T-helper 2 cell treated with Interferon-gamma antibody and Interleukin-4, amounts not matched to agents 100 ng/mL and 5 ng/mL, for 36 hours (primary cell): Measurements from ENCODE around the gene MRPL20. TPM values are rescaled to one million over a fixed set of nuclear protein-coding genes. Genes with fewer than 3 reads are reported as not detected.

Source experiments
- intact Hi-C: fragments of 100-400 bp; cut with micrococcal nuclease; formaldehyde crosslinking; loops from one replicate; pipeline ENCODE4 v1.15.1; 2023
- total RNA-seq: library from RNA; stranded (reverse); gene quantifications from 2 replicates; pipeline ENCODE4 v1.2.3, GENCODE V29; 2022

MRPL20 gene
- total RNA-seq, 1 donor from 2014 or later, result 123 TPM

DNA sequence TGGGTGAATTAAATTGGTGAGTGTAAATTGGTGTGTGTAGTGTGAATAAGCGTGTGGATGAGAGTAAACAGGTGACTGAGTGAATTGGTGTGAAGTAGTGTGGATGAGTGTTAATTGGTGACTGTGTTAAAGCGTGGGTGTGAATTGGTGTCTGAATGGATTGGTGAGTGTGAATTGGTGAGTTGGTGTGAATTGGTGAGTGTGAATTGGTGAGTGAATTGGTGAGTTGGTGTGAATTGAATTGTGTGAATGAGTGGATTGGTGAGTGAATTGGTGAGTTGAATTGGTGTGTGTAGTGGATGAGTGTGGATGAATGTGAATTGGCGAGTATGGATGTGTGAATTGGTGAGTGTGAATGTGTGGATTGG is 40.4 kb downstream of the MRPL20 start:
- intact Hi-C loops, result no loop called here

DNA sequence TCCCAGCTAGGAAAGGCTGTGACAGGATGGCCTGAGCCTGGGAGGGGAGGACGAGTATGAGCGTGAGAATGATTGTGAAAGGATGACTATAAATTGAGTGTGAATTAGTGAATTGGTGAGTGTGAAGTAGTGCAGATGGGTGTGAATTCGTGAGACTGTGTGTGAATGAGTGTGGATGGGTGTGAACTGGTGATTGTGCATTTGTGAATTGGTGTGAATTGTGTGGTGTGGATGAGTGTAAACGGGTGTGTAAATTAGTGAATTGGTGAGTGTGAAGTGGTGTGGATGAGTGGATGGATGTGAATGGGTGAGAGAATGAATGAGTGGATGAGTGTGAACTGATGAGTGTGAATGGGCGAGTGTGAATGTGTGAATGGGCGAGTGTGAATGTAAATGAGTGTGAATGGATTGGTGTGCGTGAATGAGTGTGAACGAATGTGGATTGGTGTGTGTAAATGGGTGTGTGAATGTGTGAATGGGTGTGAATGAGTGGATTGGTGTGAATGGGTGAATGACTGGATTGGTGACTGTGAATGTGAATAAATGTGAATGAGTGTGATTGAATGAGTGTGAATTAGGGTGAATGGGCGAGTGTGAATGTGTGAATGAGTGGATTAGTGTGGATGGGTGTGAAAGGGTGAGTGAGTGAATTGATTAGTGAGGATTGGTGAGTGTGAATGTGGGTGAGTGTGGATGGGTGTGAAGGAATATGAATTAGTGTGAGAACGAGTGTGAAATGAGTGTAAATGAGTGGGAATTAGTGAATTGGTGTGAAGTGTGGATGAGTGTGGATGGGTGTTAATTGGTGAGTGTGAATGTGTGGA is 41.0 kb downstream of the MRPL20 start:
- intact Hi-C loops, result no loop called here

DNA sequence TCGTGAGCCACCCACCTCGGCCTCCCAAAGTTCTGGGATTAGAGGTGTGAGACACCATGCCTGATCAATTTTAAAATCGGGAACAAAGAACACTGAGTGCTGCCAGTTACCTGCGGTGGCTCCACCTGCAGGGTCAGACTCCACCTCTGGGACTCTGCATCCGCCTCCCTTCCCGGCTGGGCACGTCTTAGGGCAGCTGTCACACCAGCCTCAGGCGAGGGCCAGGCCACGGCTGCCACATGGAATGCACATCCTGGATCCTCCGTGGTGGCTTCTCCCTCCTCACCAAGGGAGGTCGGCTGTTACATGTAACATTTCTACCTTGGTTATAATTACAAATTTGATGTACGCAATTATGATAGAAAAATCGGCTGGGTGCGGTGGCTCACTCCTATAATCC is 42.8 kb downstream of the MRPL20 start:
- intact Hi-C loops, result no loop called here

DNA sequence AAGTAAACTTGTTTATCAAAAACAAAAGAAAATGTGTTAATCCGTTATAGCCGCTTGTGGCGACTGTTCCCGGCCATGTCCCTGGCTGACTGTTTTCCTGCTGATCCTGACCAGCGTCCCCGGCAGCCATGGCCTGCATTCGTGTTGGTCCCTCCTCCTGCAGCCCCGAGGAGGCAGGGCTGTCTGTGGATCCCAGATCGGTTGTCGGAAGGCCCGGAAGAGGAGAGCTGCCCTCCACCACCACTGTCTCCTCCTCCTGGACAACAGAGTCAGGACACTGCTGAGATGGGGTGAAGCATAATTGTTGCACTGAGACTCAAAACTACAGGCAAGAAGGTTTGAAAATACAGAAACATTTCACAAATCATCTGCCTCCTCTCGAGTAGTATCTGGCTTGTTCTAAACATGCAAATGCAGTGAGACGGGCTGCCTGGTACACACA is 45.1 kb downstream of the MRPL20 start:
- intact Hi-C loops, result no loop called here

DNA sequence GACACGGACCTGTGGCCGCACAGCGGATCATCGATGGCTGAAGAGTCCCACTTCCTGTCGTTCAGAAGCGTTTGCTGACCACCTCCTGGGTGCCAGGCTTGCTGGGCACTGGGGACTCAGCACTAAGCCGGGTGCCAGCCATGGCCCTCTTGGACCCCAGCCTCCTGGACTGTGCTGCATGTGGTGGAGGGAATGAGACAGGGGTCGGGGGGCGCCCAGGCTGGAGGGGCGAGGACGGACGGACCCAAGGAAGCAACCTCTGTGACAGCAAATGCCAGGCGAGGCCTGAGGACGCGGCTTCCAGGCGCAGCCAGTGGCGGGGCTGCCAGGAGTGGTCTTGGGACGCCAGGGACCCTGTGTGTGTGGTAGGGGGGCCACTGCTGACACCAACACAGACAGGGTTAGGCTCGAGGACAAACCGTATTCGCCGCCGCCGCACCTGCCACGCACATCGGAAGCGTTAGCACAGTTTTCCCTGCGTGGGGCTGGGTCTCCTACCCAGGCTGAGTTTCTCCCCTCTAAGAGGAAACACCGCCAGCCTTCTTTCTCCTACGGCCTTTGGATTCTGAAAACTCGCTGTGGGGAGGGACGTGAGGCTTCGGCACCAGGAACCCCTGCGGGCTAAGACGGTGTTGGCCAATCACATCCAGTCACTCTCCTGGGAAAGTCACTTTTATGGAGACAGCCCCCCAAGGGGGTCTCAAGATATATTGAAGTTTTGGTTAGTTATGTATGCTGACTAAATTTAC is 45.7 kb downstream of the MRPL20 start:
- intact Hi-C loops, result no loop called here

DNA sequence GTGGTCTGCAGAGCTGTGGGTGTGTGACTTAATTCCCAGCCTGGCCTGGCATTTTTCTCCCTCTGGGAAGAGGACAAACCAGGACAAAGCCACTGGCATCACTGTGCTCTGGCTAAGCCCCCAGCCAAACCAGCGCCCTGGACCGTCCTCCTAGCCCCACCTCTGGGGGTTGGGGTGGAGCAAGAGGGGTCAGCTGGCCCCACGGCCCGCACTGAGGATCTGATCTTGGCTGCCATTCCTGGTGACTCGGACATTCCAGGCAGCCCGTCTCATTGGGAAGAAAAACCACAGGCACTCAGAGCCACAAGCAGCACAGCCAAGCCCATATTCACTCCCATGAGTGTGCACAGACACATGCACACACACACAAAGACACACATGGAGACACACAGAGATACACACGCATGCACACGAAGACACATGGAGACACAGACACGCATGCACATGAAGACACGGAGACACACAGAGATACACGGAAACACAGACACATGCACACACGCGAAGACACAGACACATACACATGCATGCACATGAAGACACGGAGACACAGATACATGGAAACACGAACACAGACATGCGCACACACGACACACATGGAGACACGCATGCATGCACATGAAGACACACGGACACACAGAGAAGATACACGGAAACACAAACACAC is 46.5 kb downstream of the MRPL20 start:
- intact Hi-C loops, result no loop called here

DNA sequence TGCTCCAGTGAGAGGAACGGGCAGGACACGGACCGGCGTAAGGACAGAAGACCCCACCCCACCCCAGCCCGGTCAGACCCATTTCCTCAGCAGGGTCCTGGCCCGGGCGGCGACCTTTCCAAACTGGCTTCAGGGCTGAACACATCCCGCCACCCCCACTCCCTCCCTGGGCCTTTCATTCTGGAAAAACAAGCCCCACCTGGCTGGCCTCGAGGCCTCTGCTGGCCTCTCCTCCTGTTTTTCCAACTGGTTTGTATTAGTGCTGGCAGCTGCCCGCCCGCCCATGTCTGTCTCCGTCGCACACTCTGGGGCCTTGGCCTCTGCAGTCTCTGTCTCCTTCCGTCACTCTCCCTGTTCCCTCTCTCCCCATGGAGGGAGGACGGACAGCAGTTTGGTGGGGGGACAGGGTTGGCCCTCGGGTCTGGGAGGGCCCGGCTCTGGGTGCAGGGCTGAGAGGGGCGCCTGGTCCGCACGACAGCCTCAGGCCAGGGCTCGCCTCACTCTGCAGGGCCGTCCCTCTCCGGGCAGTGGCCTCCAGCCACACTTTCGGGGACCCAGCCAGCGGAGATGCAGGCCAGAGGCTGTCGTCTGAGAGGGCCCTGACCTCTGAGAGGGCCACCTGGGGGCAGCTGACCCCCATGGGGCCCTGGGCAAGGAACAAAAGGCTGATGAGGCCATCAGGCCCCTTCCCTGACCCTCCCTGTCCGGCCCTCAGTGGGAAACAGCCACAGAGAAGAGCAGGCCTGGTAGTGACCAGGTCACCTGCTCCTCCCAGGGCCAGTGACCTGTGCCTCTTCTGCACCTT is 47.2 kb downstream of the MRPL20 start:
- intact Hi-C loops, result no loop called here

DNA sequence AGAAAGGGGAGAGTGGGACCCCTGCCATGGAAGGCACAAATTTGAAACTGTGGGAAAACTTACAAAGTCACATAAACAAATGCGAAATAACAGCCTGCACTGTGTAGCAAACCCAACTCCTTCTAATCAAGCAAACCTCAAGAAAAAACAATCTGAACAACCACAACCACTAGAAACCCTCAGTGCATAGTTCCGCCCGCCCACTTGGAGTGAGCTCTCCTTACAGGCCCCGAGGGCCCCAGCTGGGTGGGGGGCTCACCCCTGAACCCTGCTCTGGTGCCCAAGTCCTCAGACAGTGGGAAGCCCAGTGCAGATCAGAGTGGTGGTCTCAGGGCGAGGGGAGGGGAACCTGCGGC is 47.8 kb downstream of the MRPL20 start:
- intact Hi-C loops, result no loop called here

DNA sequence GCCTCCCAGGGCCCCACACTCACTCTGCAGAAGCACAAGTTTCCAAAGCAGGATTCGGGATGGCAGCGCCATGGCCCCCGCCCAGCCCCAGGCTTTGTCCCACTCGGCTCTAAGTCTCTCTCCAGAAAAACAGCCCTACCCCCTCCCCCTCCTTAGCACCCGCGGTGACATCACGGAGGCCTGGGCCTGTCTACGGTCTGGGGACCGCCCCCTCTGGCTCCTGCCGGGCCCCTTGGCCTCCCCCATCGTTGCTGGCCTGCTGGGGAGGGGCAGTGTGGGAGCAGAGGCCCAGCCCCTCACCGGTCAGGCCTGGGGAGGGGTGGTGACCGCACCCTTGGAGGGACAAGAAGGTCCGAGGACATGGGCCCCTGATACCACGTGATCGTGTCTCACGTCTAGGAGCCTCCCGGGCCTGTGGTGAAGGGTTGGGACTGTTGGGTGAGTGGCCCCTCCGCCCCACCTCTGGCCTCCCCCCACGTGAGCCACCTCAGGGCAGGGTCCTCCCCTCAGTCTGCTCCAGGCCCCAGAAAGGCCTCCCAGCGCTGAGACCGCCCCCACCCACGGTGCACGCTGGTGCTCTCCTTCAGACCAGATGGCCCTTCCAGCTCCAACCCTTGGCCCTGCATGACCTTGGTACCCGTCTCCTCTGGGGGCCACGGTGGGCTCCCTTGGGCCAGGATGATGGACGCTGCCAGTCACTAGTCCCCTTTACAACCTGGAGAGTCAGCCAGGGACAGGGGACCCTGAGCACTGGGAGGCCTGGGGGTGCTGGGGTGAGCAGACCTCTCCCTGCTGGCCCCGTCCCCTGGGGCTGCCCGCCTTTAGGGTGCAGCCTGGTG is 48.4 kb downstream of the MRPL20 start, which contains the start of gene MXRA8:
Gene MXRA8 (minus strand): TSS at position 123 of the 839 bp plus-strand sequence. CDS start 51 bp downstream, at position 72.
- intact Hi-C loops, result no loop called here

DNA sequence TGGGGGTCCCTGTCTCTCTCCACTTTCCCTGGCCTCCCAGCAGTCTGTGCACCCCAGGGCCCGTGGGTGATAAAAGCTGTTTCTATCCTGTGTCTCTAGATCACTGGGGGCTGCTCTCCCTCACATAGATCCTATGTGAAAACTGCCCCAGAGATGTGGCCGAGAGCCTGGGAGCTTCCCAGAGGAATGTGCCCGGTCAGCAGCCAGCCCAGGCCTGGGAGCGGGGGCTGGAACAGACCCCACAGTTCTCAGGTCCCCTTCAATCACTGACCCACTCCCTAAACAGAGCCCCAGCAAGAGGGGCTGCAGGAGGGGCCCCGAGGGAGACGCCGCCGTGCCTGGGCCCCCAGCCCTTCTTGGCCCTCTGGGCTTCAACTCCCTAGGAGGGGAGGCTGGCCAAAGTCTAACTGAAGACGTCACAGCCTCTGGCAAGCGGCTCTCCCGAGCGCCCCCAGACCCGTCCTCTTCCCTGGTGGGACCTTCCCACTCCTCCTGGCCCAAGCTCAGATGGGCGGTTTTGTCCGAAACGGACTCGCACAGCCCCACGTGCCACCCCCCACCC is 49.1 kb downstream of the MRPL20 start:
- intact Hi-C loops, result no loop called here

DNA sequence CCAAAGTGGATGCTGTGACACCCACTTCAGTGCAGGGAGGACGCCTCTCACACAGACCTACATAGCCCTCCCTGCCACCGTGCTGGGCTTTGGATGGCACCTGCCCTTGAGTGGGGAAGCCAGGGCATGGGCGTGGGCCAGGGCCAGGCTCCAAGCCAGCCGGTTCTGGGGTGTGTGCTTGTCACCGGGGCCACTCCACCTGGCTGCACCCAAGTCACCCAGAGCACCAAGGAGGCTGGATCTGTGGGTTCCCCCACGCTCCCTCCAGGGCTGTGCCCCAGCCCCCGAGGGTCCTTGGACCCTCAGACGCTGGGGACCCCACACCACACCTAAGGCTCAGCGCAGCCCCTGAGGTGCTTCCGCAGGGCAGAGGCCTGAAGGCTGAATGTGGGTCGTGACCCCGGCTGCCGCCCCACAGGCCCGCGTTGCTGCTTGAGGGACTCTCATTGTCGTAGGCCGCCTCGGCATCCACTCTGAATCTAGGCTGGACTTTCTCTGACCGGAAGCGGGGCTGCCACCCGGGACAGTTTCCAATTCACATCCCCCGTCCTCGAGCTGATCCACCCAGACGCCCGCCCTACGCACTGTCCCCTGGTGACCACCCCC is 50.2 kb downstream of the MRPL20 start:
- intact Hi-C loops, result no loop called here

DNA sequence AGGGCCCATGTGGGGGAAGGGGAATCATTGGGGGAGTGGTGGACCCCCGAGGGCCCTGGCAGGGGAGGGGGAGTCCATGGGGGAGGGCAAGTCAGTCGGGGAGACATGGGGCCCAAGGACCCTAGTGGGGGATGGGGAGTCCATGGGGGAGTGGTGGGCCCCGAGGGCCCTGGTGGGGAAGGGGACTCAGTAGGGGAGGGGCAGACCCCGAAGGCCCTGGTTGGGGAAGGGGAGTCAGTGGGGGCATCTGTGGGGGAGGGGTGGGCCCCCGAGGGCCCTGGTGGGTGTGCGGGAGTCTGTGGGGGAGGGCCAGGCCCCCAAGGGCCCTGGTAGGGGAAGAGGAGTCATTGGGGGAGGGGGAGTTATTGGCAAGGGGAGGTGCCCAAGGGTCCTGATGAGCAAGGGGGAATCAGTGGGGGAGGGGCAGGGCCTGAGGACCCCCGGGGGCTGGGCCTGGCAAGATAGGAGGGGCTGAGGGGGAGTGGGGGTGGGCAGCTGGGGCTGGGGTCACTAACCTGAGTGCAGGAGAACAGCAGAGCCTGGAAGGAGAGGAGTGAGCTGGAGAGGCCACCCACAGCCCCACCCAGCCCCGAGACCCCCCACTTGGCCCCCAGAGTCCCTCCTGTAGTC is 50.8 kb downstream of the MRPL20 start:
- intact Hi-C loops, result no loop called here

DNA sequence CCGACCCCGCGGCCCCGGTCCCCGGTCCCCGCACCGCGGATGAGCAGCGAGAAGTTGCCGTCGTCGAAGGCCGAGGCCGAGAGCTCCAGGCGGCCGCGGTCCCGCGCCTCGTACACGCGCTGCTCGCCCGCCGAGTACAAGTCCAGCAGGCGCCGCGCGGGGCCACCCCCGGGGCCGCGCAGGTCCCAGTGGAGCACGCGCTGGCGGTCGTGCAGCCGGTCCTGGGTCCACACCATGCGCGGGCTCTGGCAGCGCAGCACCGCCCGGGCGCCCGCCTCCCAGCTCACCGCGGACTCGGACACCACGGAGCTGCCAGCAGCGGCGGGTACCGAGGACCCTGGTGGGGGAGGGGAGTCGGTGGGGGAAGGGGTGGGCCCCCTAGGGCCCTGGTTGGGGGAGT is 51.7 kb downstream of the MRPL20 start:
- intact Hi-C loops, result no loop called here

DNA sequence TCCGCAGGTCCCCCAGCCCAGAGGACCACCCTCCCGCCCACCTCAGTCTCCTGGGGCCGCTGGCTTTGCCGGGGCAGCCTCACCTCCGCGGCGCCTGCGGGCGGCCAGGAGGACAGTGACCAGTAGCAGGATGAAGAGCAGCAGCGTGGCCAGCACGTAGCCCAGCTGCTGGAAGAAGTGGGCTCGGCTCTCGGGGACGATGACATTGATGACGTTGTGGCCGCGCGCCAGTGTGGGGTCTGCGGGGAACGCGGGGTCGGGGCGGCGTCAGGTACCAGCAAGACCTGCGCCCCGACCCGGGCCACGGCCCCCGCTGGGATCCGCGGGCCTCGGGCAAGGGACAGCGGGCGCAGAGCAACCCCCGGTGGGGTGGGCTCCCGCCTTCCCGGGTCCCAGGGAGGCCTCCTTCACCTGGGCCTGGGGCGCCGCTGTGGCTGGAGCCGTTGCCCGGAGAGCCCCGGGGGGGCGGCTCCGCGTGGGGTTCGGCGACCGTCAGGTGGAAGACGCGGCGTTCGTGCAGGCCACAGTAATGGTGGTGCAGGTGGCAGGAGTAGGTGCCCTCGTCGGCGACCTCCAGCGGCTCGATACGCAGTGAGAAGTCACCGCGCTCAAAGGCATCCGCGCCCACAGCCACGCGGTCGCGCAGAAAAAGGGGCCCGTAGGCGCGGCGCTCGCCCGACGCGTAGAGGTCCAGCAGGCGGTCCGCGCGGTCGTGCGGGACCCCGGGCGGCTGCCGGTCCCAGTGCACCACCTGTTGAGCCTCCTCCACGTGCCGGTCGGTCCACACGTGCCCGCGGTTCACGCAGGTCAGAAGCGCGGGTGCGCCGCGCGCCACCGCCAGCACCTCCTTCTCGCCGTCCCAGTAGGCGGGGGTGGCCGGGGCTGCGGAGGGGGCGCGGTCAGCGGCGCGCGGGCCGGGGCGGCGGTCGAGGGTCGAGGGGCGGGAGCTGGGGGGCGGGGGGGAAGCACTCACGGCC is 52.5 kb downstream of the MRPL20 start:
- intact Hi-C loops, result no loop called here

DNA sequence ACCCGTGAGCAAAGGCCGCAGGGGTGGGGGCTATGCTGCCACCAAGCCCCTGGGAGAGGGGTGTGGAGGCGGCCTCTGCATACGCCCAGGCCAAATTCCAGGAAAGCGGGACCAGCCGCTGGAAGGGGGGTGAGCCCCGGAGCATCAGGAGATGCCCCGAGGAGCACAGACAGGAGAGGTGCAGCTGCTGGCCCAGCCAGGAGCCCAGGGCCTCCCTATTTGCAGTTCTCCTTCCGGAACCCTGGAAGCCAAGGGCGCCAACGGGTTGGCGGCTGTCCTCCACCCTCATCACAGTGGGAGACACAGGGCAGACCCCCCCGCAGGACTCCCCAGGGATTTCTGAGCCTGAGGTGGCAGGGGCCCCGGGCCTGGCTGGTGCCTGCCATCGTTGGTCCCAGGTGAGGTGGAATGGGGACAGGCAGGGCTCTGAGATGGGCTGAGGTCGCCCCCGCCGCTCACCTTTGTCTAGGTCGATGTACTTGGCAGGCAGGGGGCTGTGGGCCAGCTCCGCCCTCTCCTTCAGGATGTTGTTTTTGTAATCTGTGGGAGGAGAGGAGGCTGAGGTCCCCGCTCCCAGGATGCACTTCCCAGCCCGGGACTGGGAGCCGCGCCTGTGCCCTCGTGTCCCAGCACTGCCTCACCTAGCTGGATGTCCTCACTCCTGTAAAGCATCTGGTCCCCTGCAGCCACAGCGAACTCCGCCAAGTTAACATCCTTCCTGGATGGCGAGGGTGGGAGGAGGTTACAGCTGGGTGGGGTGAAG is 53.5 kb downstream of the MRPL20 start:
- intact Hi-C loops, result no loop called here

DNA sequence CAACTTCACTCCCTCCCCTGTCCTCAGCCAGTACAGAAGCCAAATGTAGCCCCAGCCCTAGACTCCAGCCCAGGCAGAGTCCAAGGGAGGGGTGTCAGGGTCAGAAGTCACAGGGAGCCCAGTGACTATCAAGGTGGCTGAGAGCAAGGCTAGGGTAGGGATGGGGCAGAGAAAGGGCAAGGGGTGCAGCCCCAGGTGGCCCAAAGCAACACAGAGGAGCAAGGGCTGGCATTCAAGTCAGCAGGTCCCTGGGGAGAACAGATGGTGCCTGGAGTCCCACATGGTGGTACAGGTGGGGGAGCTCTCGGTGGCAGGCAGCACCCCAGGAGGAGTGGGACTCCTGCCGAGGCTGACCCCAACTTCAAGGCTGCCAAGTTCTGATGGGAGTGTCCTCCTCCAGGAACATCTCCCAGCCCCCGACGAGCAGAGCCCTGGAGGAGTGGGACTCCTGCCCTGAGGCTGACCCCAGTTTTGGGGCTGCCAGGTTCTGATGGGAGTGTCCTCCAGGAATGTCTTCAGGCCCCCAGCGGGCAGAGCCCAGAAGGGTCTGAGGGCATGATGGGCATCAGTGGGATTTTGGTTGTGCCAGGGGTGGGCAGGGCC is 54.2 kb downstream of the MRPL20 start:
- intact Hi-C loops, result no loop called here
